Esophagus squamous epithelium (tissue), 5 donors: Measurements from ENCODE around the gene TAF9B. TPM values are rescaled to one million over a fixed set of nuclear protein-coding genes. Genes with fewer than 3 reads are reported as not detected.
"Not testable (repeated sequence)": the region's sequence is repeated elsewhere in the genome, so short reads cannot be mapped to it uniquely, and the experiment has no call there.

ENCODE experiments used
- DNase-seq: peaks from one replicate; lab custom pipeline; 2025; lab: John Stamatoyannopoulos, UW
- H3K27ac ChIP-seq, 4 donors: fragments of 200-600 bp; sonication (generic); one replicate each; pipeline ENCODE4 v1.5.1; 2016 to 2019; ENCODE audit warnings: mild to moderate bottlenecking in 1 of 4
- H3K27me3 ChIP-seq, 4 donors: fragments of 200-600 bp; sonication (generic); 1 replicate in 3 of 4; 2 replicates in 1 of 4; pipeline versions ENCODE4 v1.5.1 to v1.6.0; 2017 to 2021; ENCODE audit warnings: antibody characterized with exemption in 1 of 4
- H3K36me3 ChIP-seq, 3 donors: fragments of 200-600 bp; sonication (generic); one replicate each; pipeline ENCODE4 v1.5.1; 2016 to 2019
- H3K4me1 ChIP-seq, 3 donors: fragments of 200-600 bp; sonication (generic); one replicate each; pipeline ENCODE4 v1.5.1; 2017 to 2019
- H3K4me3 ChIP-seq, 4 donors: fragments of 200-600 bp; sonication (generic); 1 replicate in 3 of 4; 2 replicates in 1 of 4; pipeline ENCODE4 v1.5.1; 2016 to 2019; ENCODE audit warnings: mild to moderate bottlenecking in 2 of 4, moderate library complexity in 1 of 4
- H3K9me3 ChIP-seq, 3 donors: fragments of 200-600 bp; sonication (generic); one replicate each; pipeline ENCODE4 v1.5.1; 2016 to 2019
- POLR2A ChIP-seq, 4 donors: fragments of 450-650 bp; IDR thresholded peaks; one replicate each; pipeline ENCODE4 v1.6.1; 2017; ENCODE audit warnings: antibody characterized with exemption in 4 of 4, mild to moderate bottlenecking in 4 of 4, moderate library complexity in 3 of 4
- WGBS, 2 donors: methylation state at CpG; one replicate each; pipeline ENCODE4 v1.1.5; 2018; 5-methylcytosine and 5-hydroxymethylcytosine counted together
- intact Hi-C: fragments of 100-400 bp; cut with DNase I; formaldehyde crosslinking; loops from one replicate; pipeline ENCODE4 v1.15.0; 2022
- total RNA-seq, 4 donors: library from RNA; depleted of rRNA; stranded (reverse); fragments of >200 nt; gene quantifications; one replicate each; pipeline ENCODE4 v1.1.0, GENCODE V29; 2016
- TF ChIP-seq, protein P1 (sequence below), 6 experiments: fragments of 450-650 bp in 4 of 6; fragments of 200-600 bp in 2 of 6; sonication (generic) in 2 of 6; IDR thresholded peaks; one replicate each; pipeline ENCODE4 v1.5.1; 2016 to 2019; ENCODE audit warnings: antibody characterized with exemption in 6 of 6, mild to moderate bottlenecking in 4 of 6, moderate library complexity in 4 of 6
- donor health status: DM: yes; HTN: yes; CAD: no.

Gene TAF9B
- total RNA-seq: 10 to 100 TPM in 3 of 4 donors, 1 to 10 TPM in 1; 6.6 to 25.2 (median 16.5) TPM

DNA sequence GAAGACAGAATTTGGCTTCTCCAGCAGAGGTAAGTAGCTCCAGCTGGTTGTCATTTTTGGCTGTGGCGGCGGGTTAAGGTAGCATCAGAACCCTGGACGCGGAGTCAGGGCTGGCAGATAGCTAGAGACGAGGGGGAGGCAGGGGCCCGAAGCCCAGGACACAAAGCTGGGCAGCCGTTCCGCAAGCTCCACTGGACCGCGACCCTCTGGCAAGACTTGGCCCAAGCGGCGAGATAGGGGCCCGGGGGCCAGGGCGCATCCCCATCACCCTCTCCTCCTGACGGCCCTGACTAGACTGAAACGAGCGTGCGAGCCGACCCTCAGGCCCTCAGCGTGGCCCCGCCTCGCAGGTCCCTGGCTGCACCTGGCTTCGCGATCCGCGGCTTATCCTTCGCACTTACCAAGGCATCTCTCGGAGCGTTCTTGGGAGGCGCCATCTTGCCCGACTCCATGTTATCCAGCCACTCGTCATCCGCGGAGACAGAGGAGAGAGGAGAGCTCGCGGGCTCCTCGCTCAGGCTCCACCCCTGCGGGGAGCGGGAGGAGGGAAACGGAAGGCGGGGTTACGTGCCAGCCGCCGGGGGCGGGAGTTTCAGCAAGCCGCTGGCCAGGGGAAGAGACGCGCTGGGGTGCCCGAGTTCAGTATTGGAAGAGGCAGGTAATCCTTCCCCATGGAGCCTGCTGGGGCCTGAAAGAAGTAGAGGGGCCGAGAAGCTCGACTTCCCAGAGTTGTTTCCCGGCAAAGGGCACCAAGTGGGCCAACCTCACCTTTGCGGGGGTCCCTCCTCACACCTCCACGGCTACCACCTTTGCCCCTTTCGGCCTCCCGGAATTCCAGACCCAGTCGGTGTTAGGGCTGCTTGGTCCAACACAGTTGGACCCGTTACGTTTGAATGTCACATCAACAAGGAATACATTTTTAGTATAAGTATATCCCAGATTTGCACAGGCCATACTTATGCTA lies at the start of gene TAF9B:
Gene TAF9B (minus strand): TSS at position 491 of the 964 bp plus-strand sequence. CDS start 39 bp downstream, at position 452.
- Histone ChIP-seq H3K4me3 (peak within 1 kb of the TSS; percentile 66 to 78 (median 70)), H3K4me1 (peaks cover 0 to 8% (median 0%) of the 10 kb centered on the region in 3 donors), H3K36me3 (no peaks in the 10 kb centered on the region), H3K9me3 (no peaks in the 10 kb centered on the region), H3K27me3 (no peaks in the 10 kb centered on the region), H3K27ac (peak within 1 kb of the TSS; percentile 78 to 89 (median 84))
- intact Hi-C loops: no loop called here
- whole genome bisulfite sequencing, 2 donors: 17 to 53% methylated on average over 4 to 11 of the region's 59 CpGs
- DNase-seq: peak; percentile 20
- TF ChIP-seq, protein P1, sequence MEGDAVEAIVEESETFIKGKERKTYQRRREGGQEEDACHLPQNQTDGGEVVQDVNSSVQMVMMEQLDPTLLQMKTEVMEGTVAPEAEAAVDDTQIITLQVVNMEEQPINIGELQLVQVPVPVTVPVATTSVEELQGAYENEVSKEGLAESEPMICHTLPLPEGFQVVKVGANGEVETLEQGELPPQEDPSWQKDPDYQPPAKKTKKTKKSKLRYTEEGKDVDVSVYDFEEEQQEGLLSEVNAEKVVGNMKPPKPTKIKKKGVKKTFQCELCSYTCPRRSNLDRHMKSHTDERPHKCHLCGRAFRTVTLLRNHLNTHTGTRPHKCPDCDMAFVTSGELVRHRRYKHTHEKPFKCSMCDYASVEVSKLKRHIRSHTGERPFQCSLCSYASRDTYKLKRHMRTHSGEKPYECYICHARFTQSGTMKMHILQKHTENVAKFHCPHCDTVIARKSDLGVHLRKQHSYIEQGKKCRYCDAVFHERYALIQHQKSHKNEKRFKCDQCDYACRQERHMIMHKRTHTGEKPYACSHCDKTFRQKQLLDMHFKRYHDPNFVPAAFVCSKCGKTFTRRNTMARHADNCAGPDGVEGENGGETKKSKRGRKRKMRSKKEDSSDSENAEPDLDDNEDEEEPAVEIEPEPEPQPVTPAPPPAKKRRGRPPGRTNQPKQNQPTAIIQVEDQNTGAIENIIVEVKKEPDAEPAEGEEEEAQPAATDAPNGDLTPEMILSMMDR (IDR thresholded peaks at IDR 0.05): no peak
- TF ChIP-seq POLR2A (IDR thresholded peaks at IDR 0.05): peak in 2 of 4 donors; percentile 37 to 50

- no peaks in the 10 kb centered on the region for H3K9me3 ChIP-seq
- no peak for TF ChIP-seq POLR2A (IDR thresholded peaks at IDR 0.05)
- TF ChIP-seq, protein P1 (IDR thresholded peaks at IDR 0.05): no peak
- DNase-seq: no peak
- H3K4me1 ChIP-seq: no peaks in the 10 kb centered on the region
- 82 to 85% methylated on average over 3 to 5 of the region's 7 CpGs for WGBS, 2 donors
- H3K27me3 ChIP-seq: no peaks in the 10 kb centered on the region
- no peak overlapping the region for H3K27ac ChIP-seq
- no peak overlapping the region for H3K4me3 ChIP-seq
- H3K36me3 ChIP-seq: no peaks in the 10 kb centered on the region
- intact Hi-C loops: no loop called here
Measured at GRCh38 chrX:78182881-78183280, 43.4 kb upstream of the TAF9B start.

DNA sequence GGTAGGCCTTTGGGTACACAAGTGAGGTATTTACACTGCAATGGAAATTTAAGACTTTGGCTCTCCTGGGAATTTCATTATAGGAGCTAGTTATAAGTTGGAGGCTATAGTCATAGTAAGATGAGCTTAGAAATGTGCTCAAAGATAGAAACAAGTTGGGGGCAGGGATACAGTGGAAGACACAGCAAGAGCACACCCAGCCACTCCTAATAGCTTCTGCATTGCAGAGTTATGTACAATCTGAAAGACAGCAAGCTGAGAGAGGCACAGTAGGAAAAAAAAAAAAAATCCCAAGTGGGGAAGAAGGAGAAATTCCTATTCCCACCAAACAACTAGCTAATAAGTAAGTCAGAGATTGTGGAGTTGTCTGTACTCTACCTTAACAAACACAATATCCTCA lies 41.9 kb upstream of the TAF9B start:
- no peak for TF ChIP-seq POLR2A (IDR thresholded peaks at IDR 0.05)
- TF ChIP-seq, protein P1 (IDR thresholded peaks at IDR 0.05): no peak
- H3K27ac ChIP-seq: no peak overlapping the region

GRCh38 chrX:78168065-78168464 lies 28.6 kb upstream of the TAF9B start:
- no peak overlapping the region for H3K4me3 ChIP-seq
- H3K27me3 ChIP-seq: no peaks in the 10 kb centered on the region
- H3K9me3 ChIP-seq: no peaks in the 10 kb centered on the region
- DNase-seq: no peak
- no peaks in the 10 kb centered on the region for H3K4me1 ChIP-seq
- H3K36me3 ChIP-seq: no peaks in the 10 kb centered on the region
- no peak for TF ChIP-seq POLR2A (IDR thresholded peaks at IDR 0.05)
- intact Hi-C loops: no loop called here
- no peak overlapping the region for H3K27ac ChIP-seq

More for the DNA sequence above, 41.9 kb upstream of the TAF9B start:
- no peak overlapping the region for H3K4me3 ChIP-seq
- no peaks in the 10 kb centered on the region for H3K4me1 ChIP-seq
- no peaks in the 10 kb centered on the region for H3K36me3 ChIP-seq
- no peaks in the 10 kb centered on the region for H3K27me3 ChIP-seq
- intact Hi-C loops: no loop called here
- H3K9me3 ChIP-seq: no peaks in the 10 kb centered on the region
- no peak for DNase-seq

- TF ChIP-seq, protein P1 (IDR thresholded peaks at IDR 0.05): no peak
- TF ChIP-seq POLR2A (IDR thresholded peaks at IDR 0.05): no peak
- Histone ChIP-seq H3K4me1 (no peaks in the 10 kb centered on the region), H3K36me3 (no peaks in the 10 kb centered on the region), H3K27me3 (no peaks in the 10 kb centered on the region), H3K27ac (no peak overlapping the region), H3K9me3 (no peaks in the 10 kb centered on the region), H3K4me3 (no peak overlapping the region)
- 44 to 54% methylated on average over 1 of the region's 1 CpG for whole genome bisulfite sequencing, 2 donors
- intact Hi-C loops: no loop called here
- no peak for DNase-seq
Measured at GRCh38 chrX:78165425-78165824, 26.0 kb upstream of the TAF9B start.

- H3K36me3 ChIP-seq, H3K4me3 ChIP-seq, H3K9me3 ChIP-seq, DNase-seq, H3K27ac ChIP-seq, H3K4me1 ChIP-seq, H3K27me3 ChIP-seq, intact Hi-C loops: not testable (repeated sequence)
- 38 to 71% methylated on average over 1 to 4 of the region's 4 CpGs for WGBS, 2 donors
Measured at GRCh38 chrX:78163175-78163574, 23.7 kb upstream of the TAF9B start.

DNA sequence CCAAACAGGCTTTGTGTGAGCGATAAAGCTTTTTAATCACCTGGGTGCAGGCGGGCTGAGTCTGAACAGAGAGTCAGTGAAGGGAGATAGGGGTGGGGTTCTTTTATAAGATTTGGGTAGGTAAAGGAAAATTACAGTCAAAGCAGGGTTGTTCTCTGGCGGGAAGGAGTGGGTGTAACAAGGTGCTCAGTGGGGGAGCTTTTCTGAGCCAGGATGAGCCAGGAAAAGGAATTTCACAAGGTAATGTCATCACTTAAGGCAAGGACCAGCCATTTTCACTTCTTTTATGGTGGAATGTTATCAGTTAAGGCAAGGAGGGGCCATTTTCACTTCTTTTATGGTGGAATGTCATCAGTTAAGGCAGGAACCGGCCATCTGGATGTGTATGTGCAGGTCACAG lies 21.3 kb upstream of the TAF9B start:
- DNase-seq, H3K4me1 ChIP-seq, H3K36me3 ChIP-seq, H3K27ac ChIP-seq, H3K9me3 ChIP-seq, H3K4me3 ChIP-seq, intact Hi-C loops, H3K27me3 ChIP-seq: not testable (repeated sequence)
- WGBS, 2 donors: 73 to 93% methylated on average over 4 of the region's 4 CpGs

GRCh38 chrX:78157846-78158245 lies 18.4 kb upstream of the TAF9B start:
- H3K4me3 ChIP-seq, H3K27me3 ChIP-seq, H3K9me3 ChIP-seq, H3K36me3 ChIP-seq, H3K27ac ChIP-seq, DNase-seq, intact Hi-C loops, H3K4me1 ChIP-seq: not testable (repeated sequence)
- 48% methylated on average over 3 of the region's 10 CpGs; no CpG with 5 or more reads in 1 of the 2 donors for WGBS, 2 donors

DNA sequence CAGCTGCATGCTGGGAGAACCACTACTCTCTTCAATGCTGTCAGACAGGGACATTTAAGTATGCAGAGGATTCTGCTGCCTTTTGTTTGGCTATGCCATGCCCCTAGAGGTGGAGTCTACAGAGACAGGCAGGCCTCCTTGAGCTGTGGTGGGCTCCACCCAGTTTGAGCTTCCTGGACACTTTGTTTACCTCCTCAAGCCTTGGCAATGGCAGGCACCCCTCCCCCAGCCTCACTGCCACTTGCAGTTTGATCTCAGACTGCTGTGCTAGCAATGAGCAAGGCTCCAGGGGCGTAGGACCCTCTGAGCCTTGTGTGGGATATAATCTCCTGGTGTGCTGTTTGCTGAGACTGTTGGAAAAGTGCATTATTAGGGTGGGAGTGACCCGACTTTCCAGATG lies 17.9 kb upstream of the TAF9B start:
- H3K36me3 ChIP-seq, H3K27ac ChIP-seq, H3K9me3 ChIP-seq, H3K4me1 ChIP-seq, intact Hi-C loops, H3K4me3 ChIP-seq, DNase-seq, H3K27me3 ChIP-seq: not testable (repeated sequence)
- no CpG with 5 or more reads among the region's 2 CpGs for WGBS, 2 donors
